Fibroblast of villous mesenchyme (primary cell): ENCODE results near the gene WHRN. TPM values are rescaled to one million over a fixed set of nuclear protein-coding genes. Genes with fewer than 3 reads are reported as not detected.

Source experiments
- DNase-seq: peaks from one replicate; pipeline ENCODE4 v3.0.0-alpha.2; 2010; ENCODE audit warnings: low read depth
- H3K4me3 ChIP-seq: 2 replicates; pipeline ENCODE4 v1.5.1; 2011; ENCODE audit warnings: low read depth, mild to moderate bottlenecking, low read length
- CTCF ChIP-seq: IDR thresholded peaks from 2 replicates; pipeline ENCODE4 v1.5.1; 2012; ENCODE audit warnings: low read depth, mild to moderate bottlenecking, low read length; ENCODE audit not compliant: insufficient read depth
- total RNA-seq: library from RNA; depleted of rRNA; stranded (reverse); fragments of >200 nt; gene quantifications from 2 replicates; pipeline ENCODE4 v1.2.3, GENCODE V29; 2012

WHRN gene
- total RNA-seq, 1 donor: 1.3 TPM

GRCh38 chr9:114411452-114411851 lies 93.8 kb downstream of the WHRN start:
- no peak for DNase-seq
- no peak for TF ChIP-seq CTCF

GRCh38 chr9:114410910-114411309 lies 94.4 kb downstream of the WHRN start:
- TF ChIP-seq CTCF: no peak
- H3K4me3 ChIP-seq: no peak overlapping the region
- DNase-seq: no peak

More at GRCh38 chr9:114411452-114411851, 93.8 kb downstream of the WHRN start:
- no peak overlapping the region for H3K4me3 ChIP-seq

- H3K4me3 ChIP-seq: no peak overlapping the region
- DNase-seq: no peak
- TF ChIP-seq CTCF: no peak
Observed at GRCh38 chr9:114409842-114410241, 95.4 kb downstream of the WHRN start.

GRCh38 chr9:114409103-114409780 lies 96.0 kb downstream of the WHRN start:
- TF ChIP-seq CTCF: no peak
- H3K4me3 ChIP-seq: no peak overlapping the region
- no peak for DNase-seq

- no peak for TF ChIP-seq CTCF
- H3K4me3 ChIP-seq: no peak overlapping the region
- no peak for DNase-seq
Observed at GRCh38 chr9:114408645-114409044, 96.6 kb downstream of the WHRN start.

GRCh38 chr9:114407889-114408288 lies 97.4 kb downstream of the WHRN start:
- no peak for TF ChIP-seq CTCF
- no peak overlapping the region for H3K4me3 ChIP-seq
- DNase-seq: no peak

- no peak for DNase-seq
- TF ChIP-seq CTCF: no peak
- no peak overlapping the region for H3K4me3 ChIP-seq
Observed at GRCh38 chr9:114406441-114406840, 98.8 kb downstream of the WHRN start.
